MCF 10A (cell line): ENCODE measurements around the gene C2CD4B. TPM values are rescaled to one million over a fixed set of nuclear protein-coding genes. Genes with fewer than 3 reads are reported as not detected.

ENCODE experiments used
- BruUV-seq: library from RNA; stranded (reverse); fragments of 400-500 nt; replicated peaks from 2 replicates; lab custom pipeline; 2021; lab: Mats Ljungman, UMichigan
- CTCF ChIA-PET: fragments of 300-600 bp; sonication (Branson Sonifier 250); formaldehyde crosslinking; extraction: SDS; loops from one replicate; lab custom pipeline; 2021; ENCODE audit warnings: antibody characterized with exemption, inconsistent platforms; lab: Yijun Ruan, JAX
- POLR2A ChIA-PET: fragments of 300-600, 350-650 bp; sonication (Branson Sonifier 250); formaldehyde crosslinking; extraction: SDS; loops from one replicate; lab custom pipeline; 2020; ENCODE audit warnings: antibody characterized with exemption, inconsistent platforms; lab: Yijun Ruan, JAX
- DNase-seq: peaks from one replicate; pipeline ENCODE4 v3.0.0-alpha.2; 2018; ENCODE audit not compliant: unreplicated experiment
- H3K27ac Mint-ChIP-seq: one replicate; pipeline ENCODE4 v1.8.0; 2022; ENCODE audit warnings: mild to moderate bottlenecking, low read depth, mixed read lengths; ENCODE audit not compliant: unreplicated experiment
- H3K27me3 Mint-ChIP-seq: one replicate; pipeline ENCODE4 v1.8.0; 2022; ENCODE audit warnings: mixed read lengths; ENCODE audit not compliant: insufficient read depth, unreplicated experiment
- H3K36me3 Mint-ChIP-seq: one replicate; pipeline ENCODE4 v1.8.0; 2022; ENCODE audit warnings: mild to moderate bottlenecking, moderate library complexity, mixed read lengths; ENCODE audit not compliant: insufficient read depth, unreplicated experiment
- H3K4me1 Mint-ChIP-seq: one replicate; pipeline ENCODE4 v1.8.0; 2022; ENCODE audit warnings: mixed read lengths; ENCODE audit not compliant: insufficient read depth, unreplicated experiment
- H3K4me3 Mint-ChIP-seq: one replicate; pipeline ENCODE4 v1.8.0; 2022; ENCODE audit warnings: mild to moderate bottlenecking, moderate library complexity, mixed read lengths; ENCODE audit not compliant: unreplicated experiment
- H3K9me3 Mint-ChIP-seq: one replicate; pipeline ENCODE4 v1.8.0; 2022; ENCODE audit warnings: mixed read lengths; ENCODE audit not compliant: unreplicated experiment
- CTCF ChIP-seq: fragments of 200-600 bp; IDR thresholded peaks from one replicate; pipeline ENCODE4 v1.8.0; 2022; ENCODE audit warnings: antibody characterized with exemption, mild to moderate bottlenecking; ENCODE audit not compliant: unreplicated experiment
- intact Hi-C: fragments of 100-400 bp; cut with micrococcal nuclease; formaldehyde crosslinking; loops from 2 replicates; pipeline ENCODE4 v1.14.1; 2022
- total RNA-seq: library from RNA; stranded (reverse); gene quantifications from 2 replicates; pipeline ENCODE4 v1.2.3, GENCODE V29; 2022

Gene C2CD4B
- total RNA-seq, 1 experiment from 2014 or later: not detected

GRCh38 chr15:62119227-62119864, 45.7 kb downstream of the C2CD4B start:
- no peaks in the 10 kb centered on the region for H3K27me3 Mint-ChIP-seq
- peaks cover 4% of the 10 kb centered on the region for H3K36me3 Mint-ChIP-seq
- intact Hi-C loops: no loop called here
- peak overlapping the region; percentile 86 for H3K27ac Mint-ChIP-seq
- DNase-seq: peak; percentile 94
- H3K4me3 Mint-ChIP-seq: peak overlapping the region; percentile 61
- no TSS peak for BruUV-seq
- no peak for TF ChIP-seq CTCF
- CTCF ChIA-PET: interaction anchor here (0.6 to 1.2 kb wide), 7 partner anchors 9 to 268 kb away, joined by 3 to 5 read pairs (median 3); no protein-coding TSS in a partner anchor
- H3K9me3 Mint-ChIP-seq: no peaks in the 10 kb centered on the region
- POLR2A ChIA-PET: interaction anchor here (0.6 to 1.9 kb wide), 15 partner anchors 8 to 266 kb away, joined by 3 to 12 read pairs (median 4); partner anchors contain the start of gene VPS13C
- peaks cover 29% of the 10 kb centered on the region for H3K4me1 Mint-ChIP-seq

DNA sequence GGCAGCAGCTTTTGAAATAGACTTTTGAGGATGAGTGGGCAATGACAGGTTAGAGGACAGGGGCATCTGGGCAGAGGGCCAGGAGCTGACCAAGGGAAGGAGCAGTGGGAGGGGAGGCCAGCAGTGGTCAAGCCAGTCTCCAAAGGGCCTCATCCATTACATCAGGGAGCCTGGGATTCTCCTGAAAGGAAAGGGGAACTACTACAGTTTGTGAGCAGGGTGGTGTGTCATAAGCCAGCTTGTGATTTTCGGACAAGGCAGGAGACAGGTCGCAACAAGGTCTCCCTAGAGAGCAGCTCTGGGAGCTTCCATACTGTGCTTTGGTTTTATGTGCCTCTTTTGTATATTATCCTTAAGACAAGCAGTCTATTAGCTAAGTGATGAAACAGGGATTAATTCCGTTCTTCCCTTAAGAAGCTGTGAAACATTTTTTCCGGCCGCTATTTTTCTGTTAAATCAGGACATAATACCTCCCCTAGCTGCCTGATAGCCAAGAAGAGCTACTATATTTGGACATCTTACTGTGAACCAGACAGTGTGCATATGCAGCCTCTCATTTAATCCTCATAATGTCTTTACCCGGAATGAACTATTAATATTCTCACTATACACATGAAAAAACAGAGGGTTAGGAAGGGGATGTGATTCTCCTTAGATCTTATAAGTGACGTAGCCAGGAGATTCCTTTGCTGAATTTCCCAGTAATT, 46.4 kb downstream of the C2CD4B start:
- CTCF ChIA-PET: interaction anchor here (0.6 to 1.2 kb wide), 7 partner anchors 8 to 269 kb away, joined by 3 to 5 read pairs (median 3); no protein-coding TSS in a partner anchor

GRCh38 chr15:62115847-62116246, 49.2 kb downstream of the C2CD4B start:
- POLR2A ChIA-PET: no interaction called here
- no TSS peak for BruUV-seq
- peaks cover 54% of the 10 kb centered on the region for H3K4me1 Mint-ChIP-seq
- intact Hi-C loops: no loop called here
- CTCF ChIA-PET: interaction anchor here (2.4 kb wide), 1 partner anchor 191 kb away, joined by 7 read pairs; no protein-coding TSS in a partner anchor
- DNase-seq: no peak
- H3K9me3 Mint-ChIP-seq: no peaks in the 10 kb centered on the region
- H3K27me3 Mint-ChIP-seq: no peaks in the 10 kb centered on the region
- H3K27ac Mint-ChIP-seq: no peak overlapping the region
- peaks cover 6% of the 10 kb centered on the region for H3K36me3 Mint-ChIP-seq
- TF ChIP-seq CTCF: no peak
- H3K4me3 Mint-ChIP-seq: no peak overlapping the region

More for the DNA sequence above, 46.4 kb downstream of the C2CD4B start:
- intact Hi-C loops: no loop called here
- DNase-seq: no peak
- Mint-ChIP-seq H3K27ac (peak overlapping the region; percentile 86), H3K4me1 (peaks cover 30% of the 10 kb centered on the region), H3K4me3 (peak overlapping the region; percentile 61), H3K27me3 (no peaks in the 10 kb centered on the region), H3K36me3 (peaks cover 6% of the 10 kb centered on the region), H3K9me3 (no peaks in the 10 kb centered on the region)
- no peak for TF ChIP-seq CTCF
- TSS peak; percentile 96 for BruUV-seq
- POLR2A ChIA-PET: interaction anchor here (0.6 to 1.9 kb wide), 16 partner anchors 8 to 266 kb away, joined by 3 to 12 read pairs (median 4); partner anchors contain the start of gene VPS13C

Other genes with a start within 250 kb of the C2CD4B start
- gene VPS13C, start 104.8 kb downstream of the C2CD4B start, total RNA-seq: 47.4 and 58.7 TPM in 2 replicates
- 0.16 TPM in 1 of 2 replicates, not detected in the other for gene C2CD4A, start 98.3 kb downstream of the C2CD4B start, total RNA-seq
- 18.2 and 39.7 TPM in 2 replicates for gene TLN2, start 225.3 kb upstream of the C2CD4B start, total RNA-seq